ENCODE data around the gene GSS. TPM values are rescaled to one million over a fixed set of nuclear protein-coding genes. Genes with fewer than 3 reads are reported as not detected.
"Not testable (repeated sequence)": the region's sequence is repeated elsewhere in the genome, so short reads cannot be mapped to it uniquely, and the experiment has no call there.

The GSS gene
- total and polyA plus RNA-seq, 7 donors: 14.5 to 36.6 (median 24.5) TPM

GRCh38 chr20:34883087-34883688 lies 72.4 kb downstream of the GSS start:
- H3K27ac ChIP-seq: peak overlapping the region; percentile 37

GRCh38 chr20:34881689-34882088 lies 73.9 kb downstream of the GSS start:
- H3K27ac ChIP-seq: peak overlapping the region; percentile 66
- no peaks in the 10 kb centered on the region for H3K27me3 ChIP-seq (ENCODE audit: insufficient read depth in 3 of 3, low read length in 2 of 3)
- no peak for TF ChIP-seq CTCF (IDR thresholded peaks at IDR 0.05)
- H3K4me1 ChIP-seq: peaks cover 38% of the 10 kb centered on the region
- no peaks in the 10 kb centered on the region for H3K9me3 ChIP-seq
- peaks cover 0 to 46% of the 10 kb centered on the region in 2 donors for H3K36me3 ChIP-seq (ENCODE audit: insufficient read depth in 1 of 2, low read depth in 1 of 2)
- WGBS, 3 donors: 45 to 68% (median 46%) methylated on average over 2 of the region's 2 CpGs
- intact Hi-C loops (cut with DNase I): no loop called here
- no peak for DNase-seq
- no peak overlapping the region for H3K4me3 ChIP-seq
- no peak for ATAC-seq

More at GRCh38 chr20:34883087-34883688, 72.4 kb downstream of the GSS start:
- ATAC-seq: no peak
- no peak for DNase-seq
- Histone ChIP-seq H3K36me3 (ENCODE audit: insufficient read depth in 1 of 2, low read depth in 1 of 2) (peaks cover 0 to 54% of the 10 kb centered on the region in 2 donors), H3K9me3 (no peaks in the 10 kb centered on the region), H3K4me3 (no peak overlapping the region), H3K27me3 (ENCODE audit: insufficient read depth in 3 of 3, low read length in 2 of 3) (no peaks in the 10 kb centered on the region), H3K4me1 (peaks cover 42% of the 10 kb centered on the region)
- intact Hi-C loops (cut with DNase I): no loop called here
- TF ChIP-seq CTCF (IDR thresholded peaks at IDR 0.05): no peak

- ATAC-seq: not testable (repeated sequence)
Observed at GRCh38 chr20:34880971-34881370, 74.6 kb downstream of the GSS start.

GRCh38 chr20:34880215-34880850 lies 75.3 kb downstream of the GSS start:
- intact Hi-C loops (cut with DNase I): no loop called here
- peaks cover 35% of the 10 kb centered on the region for H3K4me1 ChIP-seq
- no peak for DNase-seq
- H3K4me3 ChIP-seq: peak overlapping the region; percentile 24
- H3K27ac ChIP-seq: peak overlapping the region; percentile 66
- no peak for ATAC-seq
- H3K9me3 ChIP-seq: no peaks in the 10 kb centered on the region
- WGBS, 3 donors: 72 to 80% (median 73%) methylated on average over 6 of the region's 6 CpGs
- no peaks in the 10 kb centered on the region for H3K27me3 ChIP-seq (ENCODE audit: insufficient read depth in 3 of 3, low read length in 2 of 3)
- peaks cover 0 to 32% of the 10 kb centered on the region in 2 donors for H3K36me3 ChIP-seq (ENCODE audit: insufficient read depth in 1 of 2, low read depth in 1 of 2)
- no peak for TF ChIP-seq CTCF (IDR thresholded peaks at IDR 0.05)

More at GRCh38 chr20:34880971-34881370, 74.6 kb downstream of the GSS start:
- WGBS, 3 donors: 81 to 83% (median 83%) methylated on average over 7 of the region's 7 CpGs
- DNase-seq; intact Hi-C loops (cut with DNase I); H3K4me3 ChIP-seq; H3K27me3 ChIP-seq (ENCODE audit: insufficient read depth in 3 of 3, low read length in 2 of 3); H3K9me3 ChIP-seq: not testable (repeated sequence)
- Histone ChIP-seq H3K36me3 (ENCODE audit: insufficient read depth in 1 of 2, low read depth in 1 of 2) (peaks cover 0 to 39% of the 10 kb centered on the region in 2 donors), H3K27ac (peak overlapping the region; percentile 66), H3K4me1 (peaks cover 35% of the 10 kb centered on the region)

Other genes starting within 250 kb of the GSS start
- 10 to 100 TPM; 11.0 to 15.7 (median 13.0) TPM for gene NCOA6, start 130.2 kb downstream of the GSS start, total RNA-seq
- 1 to 10 TPM; 5.6 to 7.2 (median 6.9) TPM for gene NCOA6, start 130.2 kb downstream of the GSS start, polyA plus RNA-seq
- gene GGT7, start 83.0 kb downstream of the GSS start, total RNA-seq: 10 to 100 TPM; 12.8 to 36.2 (median 29.0) TPM
- gene GGT7, start 83.0 kb downstream of the GSS start, polyA plus RNA-seq: 10 to 100 TPM in 2 of 3 donors, 1 to 10 TPM in 1; 4.8 to 32.4 (median 14.3) TPM
- 100 to 1,000 TPM; 106 to 161 (median 115) TPM for gene ACSS2, start 79.2 kb downstream of the GSS start, total RNA-seq
- gene ACSS2, start 79.2 kb downstream of the GSS start, polyA plus RNA-seq: 10 to 100 TPM; 15.9 to 68.0 (median 56.7) TPM
- 100 to 1,000 TPM in 1 of 4 donors, 10 to 100 TPM in 3; 10.6 to 101 (median 22.1) TPM for gene MYH7B, start 62 bp upstream of the GSS start, total RNA-seq
- 10 to 100 TPM in 1 of 3 donors, 1 to 10 TPM in 2; 5.7 to 15.0 (median 6.4) TPM for gene MYH7B, start 62 bp upstream of the GSS start, polyA plus RNA-seq
- 10 to 100 TPM; 36.0 to 62.3 (median 58.1) TPM for gene TRPC4AP, start 137.0 kb upstream of the GSS start, total RNA-seq
- gene TRPC4AP, start 137.0 kb upstream of the GSS start, polyA plus RNA-seq: 10 to 100 TPM; 42.0 to 51.7 (median 42.4) TPM
- gene EDEM2, start 191.5 kb upstream of the GSS start, total RNA-seq: 1 to 10 TPM; 5.0 to 8.5 (median 6.2) TPM
- 10 to 100 TPM in 2 of 3 donors, 1 to 10 TPM in 1; 8.3 to 20.4 (median 17.2) TPM for gene EDEM2, start 191.5 kb upstream of the GSS start, polyA plus RNA-seq
- gene PROCR, start 216.3 kb upstream of the GSS start, total RNA-seq: 1 to 10 TPM; 2.8 to 8.8 (median 6.4) TPM
- 1 to 10 TPM; 5.2 to 7.1 (median 6.1) TPM for gene PROCR, start 216.3 kb upstream of the GSS start, polyA plus RNA-seq